CD4-positive, alpha-beta T cell (primary cell): ENCODE results near the gene GNL3L. TPM values are rescaled to one million over a fixed set of nuclear protein-coding genes. Genes with fewer than 3 reads are reported as not detected.
"Not testable (repeated sequence)": the region's sequence is repeated elsewhere in the genome, so short reads cannot be mapped to it uniquely, and the experiment has no call there.

Source experiments
- ATAC-seq: fragments of 200-7000 bp; cut with Tn5 transposase; one replicate; pipeline ENCODE4 v1.10.0; 2022; ENCODE audit warnings: mild to moderate bottlenecking; ENCODE audit not compliant: poor library complexity
- CTCF ChIA-PET: fragments of 350-600 bp; sonication (Branson Sonifier 250); formaldehyde crosslinking; loops from one replicate; lab custom pipeline; 2021; ENCODE audit warnings: antibody characterized with exemption, inconsistent platforms; lab: Charles Lee
- POLR2A ChIA-PET: fragments of 350-600 bp; sonication (Branson Sonifier 250); formaldehyde crosslinking; loops from one replicate; lab custom pipeline; 2021; ENCODE audit warnings: antibody characterized with exemption, inconsistent platforms; lab: Charles Lee
- DNase-seq, 14 experiments: peaks; one replicate each; pipeline ENCODE4 v3.0.0-alpha.2; 2013 to 2020; ENCODE audit warnings: mixed read lengths in 2 of 14
- H3K27ac ChIP-seq, 2 donors: one replicate each; pipeline versions ENCODE4 v1.5.1 to v1.7.0; 2013; ENCODE audit warnings: low read length in 2 of 2, low read depth in 1 of 2, mild to moderate bottlenecking in 1 of 2
- H3K27me3 ChIP-seq, 2 experiments: 1 replicate in 1 of 2; 2 replicates in 1 of 2; pipeline versions ENCODE4 v1.6.1 to v1.7.0; 2013; ENCODE audit warnings: low read length in 2 of 2, control low read depth in 1 of 2, mild to moderate bottlenecking in 1 of 2, moderate library complexity in 1 of 2; ENCODE audit not compliant: insufficient read depth in 2 of 2, control insufficient read depth in 1 of 2
- H3K36me3 ChIP-seq: one replicate; pipeline ENCODE4 v1.6.1; 2013; ENCODE audit warnings: low read length, control low read depth; ENCODE audit not compliant: insufficient read depth
- H3K4me1 ChIP-seq: one replicate; pipeline ENCODE4 v1.6.1; 2013; ENCODE audit warnings: low read length, control low read depth; ENCODE audit not compliant: insufficient read depth
- H3K4me3 ChIP-seq: one replicate; pipeline ENCODE4 v1.5.1; 2013; ENCODE audit warnings: mild to moderate bottlenecking, low read length, moderate library complexity
- H3K9me3 ChIP-seq, 2 experiments: 1 replicate in 1 of 2; 2 replicates in 1 of 2; pipeline versions ENCODE4 v1.6.1 to v1.7.0; 2013; ENCODE audit warnings: low read length in 2 of 2, mild to moderate bottlenecking in 2 of 2, control low read depth in 1 of 2, moderate library complexity in 1 of 2; ENCODE audit not compliant: control insufficient read depth in 1 of 2, insufficient read depth in 1 of 2
- H3K27ac Mint-ChIP-seq: one replicate; pipeline ENCODE4 v1.8.0; 2020; ENCODE audit warnings: mixed read lengths
- H3K27me3 Mint-ChIP-seq: one replicate; pipeline ENCODE4 v1.8.0; 2021; ENCODE audit warnings: mixed read lengths
- H3K36me3 Mint-ChIP-seq: one replicate; pipeline ENCODE4 v1.8.0; 2021; ENCODE audit warnings: low read depth, mixed read lengths
- H3K4me1 Mint-ChIP-seq: one replicate; pipeline ENCODE4 v1.8.0; 2021; ENCODE audit warnings: low read depth, mixed read lengths
- H3K4me3 Mint-ChIP-seq: one replicate; pipeline ENCODE4 v1.8.0; 2020; ENCODE audit warnings: mild to moderate bottlenecking, mixed read lengths
- H3K9me3 Mint-ChIP-seq: one replicate; pipeline ENCODE4 v1.8.0; 2020; ENCODE audit warnings: mixed read lengths
- CTCF ChIP-seq: fragments of 200-600 bp; IDR thresholded peaks from one replicate; pipeline ENCODE4 v1.8.0; 2022; ENCODE audit warnings: antibody characterized with exemption, mild to moderate bottlenecking
- intact Hi-C, 2 experiments: fragments of 100-400 bp; cut with DNase I in 1 of 2; cut with micrococcal nuclease in 1 of 2; formaldehyde crosslinking; loops; one replicate each; pipeline versions ENCODE4 v1.15.1 to v1.9.0; 2023 to 2025; cut with DNase I, micrococcal nuclease
- total RNA-seq, 174 experiments: library from RNA in 2 of 174; stranded (reverse) in 2 of 174; gene quantifications; one replicate each; pipeline ENCODE4 v1.2.3 and lab custom pipeline; 2021 to 2026

GNL3L gene
- total RNA-seq, 2 experiments from 2014 or later: 21.5 to 22.8 TPM

- Histone ChIP-seq H3K9me3 (no peaks in the 10 kb centered on the region), H3K27ac (no peak overlapping the region), H3K36me3 (peaks cover 61% of the 10 kb centered on the region), H3K4me3 (no peak overlapping the region), H3K27me3 (no peaks in the 10 kb centered on the region), H3K4me1 (no peaks in the 10 kb centered on the region)
- ChIA-PET CTCF (no interaction called here), POLR2A (no interaction called here)
- no peaks in the 10 kb centered on the region for H3K9me3 Mint-ChIP-seq
- no peak for TF ChIP-seq CTCF
- H3K27me3 Mint-ChIP-seq: no peaks in the 10 kb centered on the region
- ATAC-seq: no peak
- no peak for DNase-seq
- no peaks in the 10 kb centered on the region for H3K4me1 Mint-ChIP-seq
- peaks cover 75% of the 10 kb centered on the region for H3K36me3 Mint-ChIP-seq
- H3K4me3 Mint-ChIP-seq: no peak overlapping the region
- intact Hi-C loops: no loop called here
- no peak overlapping the region for H3K27ac Mint-ChIP-seq
These were observed 10.3 kb downstream of the GNL3L start for GRCh38 chrX:54540289-54540688.

- H3K4me3 Mint-ChIP-seq, intact Hi-C loops, H3K4me1 ChIP-seq, H3K27ac Mint-ChIP-seq, H3K4me1 Mint-ChIP-seq, ATAC-seq, H3K4me3 ChIP-seq, H3K9me3 ChIP-seq, H3K9me3 Mint-ChIP-seq, DNase-seq, H3K27me3 Mint-ChIP-seq, H3K27me3 ChIP-seq, POLR2A ChIA-PET, H3K27ac ChIP-seq, CTCF ChIA-PET: not testable (repeated sequence)
- H3K36me3 Mint-ChIP-seq: peaks cover 76% of the 10 kb centered on the region
- H3K36me3 ChIP-seq: peaks cover 66% of the 10 kb centered on the region
These were observed 12.2 kb downstream of the GNL3L start for GRCh38 chrX:54542239-54542638.

GRCh38 chrX:54550821-54551220 lies 20.8 kb downstream of the GNL3L start:
- no peak for ATAC-seq
- Histone ChIP-seq H3K9me3 (no peaks in the 10 kb centered on the region), H3K27ac (no peak overlapping the region), H3K36me3 (peaks cover 64% of the 10 kb centered on the region), H3K27me3 (no peaks in the 10 kb centered on the region), H3K4me3 (no peak overlapping the region), H3K4me1 (no peaks in the 10 kb centered on the region)
- POLR2A ChIA-PET: no interaction called here
- Mint-ChIP-seq H3K36me3 (peaks cover 88% of the 10 kb centered on the region), H3K27me3 (no peaks in the 10 kb centered on the region), H3K27ac (no peak overlapping the region), H3K9me3 (no peaks in the 10 kb centered on the region), H3K4me3 (no peak overlapping the region), H3K4me1 (no peaks in the 10 kb centered on the region)
- CTCF ChIA-PET: no interaction called here
- intact Hi-C loops: no loop called here
- no peak for DNase-seq
- no peak for TF ChIP-seq CTCF

GRCh38 chrX:54551801-54552200 lies 21.8 kb downstream of the GNL3L start:
- H3K4me1 Mint-ChIP-seq: no peaks in the 10 kb centered on the region
- no peak overlapping the region for H3K27ac Mint-ChIP-seq
- Histone ChIP-seq H3K4me3 (no peak overlapping the region), H3K27me3 (no peaks in the 10 kb centered on the region), H3K27ac (no peak overlapping the region), H3K9me3 (no peaks in the 10 kb centered on the region), H3K36me3 (peaks cover 59% of the 10 kb centered on the region), H3K4me1 (no peaks in the 10 kb centered on the region)
- no peak overlapping the region for H3K4me3 Mint-ChIP-seq
- CTCF ChIA-PET: no interaction called here
- TF ChIP-seq CTCF: no peak
- POLR2A ChIA-PET: no interaction called here
- no peaks in the 10 kb centered on the region for H3K9me3 Mint-ChIP-seq
- H3K36me3 Mint-ChIP-seq: peaks cover 92% of the 10 kb centered on the region
- ATAC-seq: no peak
- no peak for DNase-seq
- intact Hi-C loops: no loop called here
- H3K27me3 Mint-ChIP-seq: no peaks in the 10 kb centered on the region

- H3K27ac Mint-ChIP-seq, intact Hi-C loops, H3K27me3 Mint-ChIP-seq, H3K4me3 Mint-ChIP-seq, H3K9me3 Mint-ChIP-seq, H3K4me1 ChIP-seq, H3K4me1 Mint-ChIP-seq, ATAC-seq, POLR2A ChIA-PET, DNase-seq, H3K9me3 ChIP-seq, H3K4me3 ChIP-seq, CTCF ChIA-PET, H3K27me3 ChIP-seq, H3K27ac ChIP-seq: not testable (repeated sequence)
- peaks cover 87% of the 10 kb centered on the region for H3K36me3 Mint-ChIP-seq
- H3K36me3 ChIP-seq: peaks cover 54% of the 10 kb centered on the region
These were observed 25.0 kb downstream of the GNL3L start for GRCh38 chrX:54555006-54555405.
